Stimulated activated naive CD8-positive, alpha-beta T cell treated with anti-CD3 and anti-CD28 coated beads, Interleukin-15, amount 100 ng/mL, for 72 hours (primary cell): Measurements from ENCODE around the gene WEE1.
"Not testable (repeated sequence)": the region's sequence is repeated elsewhere in the genome, so short reads cannot be mapped to it uniquely, and the experiment has no call there.

Source experiments
- ATAC-seq: fragments of 150-1000 bp; cut with Tn5 transposase; 2 replicates; pipeline ENCODE4 v1.10.0; 2021; ENCODE audit warnings: mild to moderate bottlenecking, moderate library complexity
- DNase-seq, 2 donors: peaks; one replicate each; pipeline ENCODE4 v3.0.0; 2021 to 2022
- H3K27ac Mint-ChIP-seq, 2 donors: one replicate each; pipeline ENCODE4 v1.8.0; 2022; ENCODE audit warnings: mild to moderate bottlenecking in 2 of 2, mixed read lengths in 2 of 2, moderate library complexity in 2 of 2
- H3K27me3 Mint-ChIP-seq: one replicate; pipeline ENCODE4 v1.8.0; 2022; ENCODE audit warnings: mixed read lengths
- H3K4me1 Mint-ChIP-seq: one replicate; pipeline ENCODE4 v1.8.0; 2022; ENCODE audit warnings: mild to moderate bottlenecking, mixed read lengths
- H3K4me3 Mint-ChIP-seq, 2 donors: one replicate each; pipeline ENCODE4 v1.8.0; 2022; ENCODE audit warnings: mild to moderate bottlenecking in 2 of 2, mixed read lengths in 2 of 2, moderate library complexity in 1 of 2
- H3K9me3 Mint-ChIP-seq, 2 donors: one replicate each; pipeline ENCODE4 v1.8.0; 2022; ENCODE audit warnings: mixed read lengths in 2 of 2

WEE1 gene

GRCh38 chr11:9573052-9573774 lies at the start of gene WEE1:
Gene WEE1, plus strand, starts transcription at chr11:9573670. Its CDS starts 264 bp downstream, at chr11:9573934.
- ATAC-seq = peak; percentile 96
- peak within 1 kb of the TSS; percentile 93 to 96 for H3K4me3 Mint-ChIP-seq
- H3K27ac Mint-ChIP-seq = peak within 1 kb of the TSS; percentile 94 to 95
- no peaks in the 10 kb centered on the region for H3K9me3 Mint-ChIP-seq
- DNase-seq = peak; percentile 99
- H3K4me1 Mint-ChIP-seq = peaks cover 44% of the 10 kb centered on the region
- peaks cover 46% of the 10 kb centered on the region for H3K27me3 Mint-ChIP-seq

GRCh38 chr11:9524001-9524400 lies 49.5 kb upstream of the WEE1 start:
- ATAC-seq (no peak), DNase-seq (no peak)
- Mint-ChIP-seq H3K27ac (no peak overlapping the region), H3K4me1 (no peaks in the 10 kb centered on the region), H3K9me3 (no peaks in the 10 kb centered on the region), H3K4me3 (no peak overlapping the region), H3K27me3 (no peaks in the 10 kb centered on the region)

- ATAC-seq (no peak), DNase-seq (no peak)
- H3K9me3 Mint-ChIP-seq = no peaks in the 10 kb centered on the region
- no peak overlapping the region for H3K27ac Mint-ChIP-seq
- H3K27me3 Mint-ChIP-seq = no peaks in the 10 kb centered on the region
- H3K4me3 Mint-ChIP-seq = no peak overlapping the region
- no peaks in the 10 kb centered on the region for H3K4me1 Mint-ChIP-seq
These were observed 48.4 kb upstream of the WEE1 start for GRCh38 chr11:9525116-9525515.

GRCh38 chr11:9527481-9528135 lies 45.9 kb upstream of the WEE1 start:
- DNase-seq (no peak), ATAC-seq (no peak)
- Mint-ChIP-seq H3K27me3 (no peaks in the 10 kb centered on the region), H3K27ac (no peak overlapping the region), H3K4me1 (no peaks in the 10 kb centered on the region), H3K9me3 (no peaks in the 10 kb centered on the region), H3K4me3 (no peak overlapping the region)

- no peaks in the 10 kb centered on the region for H3K27me3 Mint-ChIP-seq
- no peak overlapping the region for H3K4me3 Mint-ChIP-seq
- DNase-seq (no peak), ATAC-seq (no peak)
- no peaks in the 10 kb centered on the region for H3K9me3 Mint-ChIP-seq
- H3K27ac Mint-ChIP-seq = no peak overlapping the region
- no peaks in the 10 kb centered on the region for H3K4me1 Mint-ChIP-seq
These were observed 45.4 kb upstream of the WEE1 start for GRCh38 chr11:9528136-9528501.

- no peak overlapping the region for H3K4me3 Mint-ChIP-seq
- DNase-seq (no peak), ATAC-seq (no peak)
- no peaks in the 10 kb centered on the region for H3K27me3 Mint-ChIP-seq
- H3K9me3 Mint-ChIP-seq = no peaks in the 10 kb centered on the region
- H3K4me1 Mint-ChIP-seq = no peaks in the 10 kb centered on the region
- H3K27ac Mint-ChIP-seq = no peak overlapping the region
These were observed 44.7 kb upstream of the WEE1 start for GRCh38 chr11:9528573-9529333.

- no peaks in the 10 kb centered on the region for H3K27me3 Mint-ChIP-seq
- no peaks in the 10 kb centered on the region for H3K9me3 Mint-ChIP-seq
- H3K4me3 Mint-ChIP-seq = no peak overlapping the region
- DNase-seq = no peak
- H3K4me1 Mint-ChIP-seq = no peaks in the 10 kb centered on the region
- no peak overlapping the region for H3K27ac Mint-ChIP-seq
- ATAC-seq = no peak
These were observed 44.2 kb upstream of the WEE1 start for GRCh38 chr11:9529334-9529650.

GRCh38 chr11:9530020-9530621 lies 43.3 kb upstream of the WEE1 start:
- no peak overlapping the region for H3K27ac Mint-ChIP-seq
- no peaks in the 10 kb centered on the region for H3K27me3 Mint-ChIP-seq
- DNase-seq = no peak
- H3K4me1 Mint-ChIP-seq = no peaks in the 10 kb centered on the region
- H3K9me3 Mint-ChIP-seq = no peaks in the 10 kb centered on the region
- H3K4me3 Mint-ChIP-seq = no peak overlapping the region
- no peak for ATAC-seq

GRCh38 chr11:9530901-9531625 lies 42.4 kb upstream of the WEE1 start:
- DNase-seq (no peak), ATAC-seq (no peak)
- no peaks in the 10 kb centered on the region for H3K4me1 Mint-ChIP-seq
- no peak overlapping the region for H3K27ac Mint-ChIP-seq
- H3K4me3 Mint-ChIP-seq = no peak overlapping the region
- no peaks in the 10 kb centered on the region for H3K27me3 Mint-ChIP-seq
- no peaks in the 10 kb centered on the region for H3K9me3 Mint-ChIP-seq

- no peak overlapping the region for H3K27ac Mint-ChIP-seq
- H3K4me1 Mint-ChIP-seq = no peaks in the 10 kb centered on the region
These were observed 40.4 kb upstream of the WEE1 start for GRCh38 chr11:9533058-9533457.

GRCh38 chr11:9533736-9534473 lies 39.6 kb upstream of the WEE1 start:
- Mint-ChIP-seq H3K27ac (no peak overlapping the region), H3K4me1 (no peaks in the 10 kb centered on the region), H3K4me3 (no peak overlapping the region), H3K9me3 (no peaks in the 10 kb centered on the region), H3K27me3 (no peaks in the 10 kb centered on the region)
- ATAC-seq = no peak
- no peak for DNase-seq

More at GRCh38 chr11:9533058-9533457, 40.4 kb upstream of the WEE1 start:
- DNase-seq (no peak), ATAC-seq (no peak)
- H3K9me3 Mint-ChIP-seq = no peaks in the 10 kb centered on the region
- no peaks in the 10 kb centered on the region for H3K27me3 Mint-ChIP-seq
- no peak overlapping the region for H3K4me3 Mint-ChIP-seq

- Mint-ChIP-seq H3K4me1 (no peaks in the 10 kb centered on the region), H3K9me3 (no peaks in the 10 kb centered on the region), H3K27ac (no peak overlapping the region), H3K4me3 (no peak overlapping the region), H3K27me3 (no peaks in the 10 kb centered on the region)
- peak; percentile 70 to 75 for DNase-seq
- peak; percentile 79 for ATAC-seq
These were observed 38.2 kb upstream of the WEE1 start for GRCh38 chr11:9535189-9535781.

- Mint-ChIP-seq H3K4me1 (no peaks in the 10 kb centered on the region), H3K27me3 (no peaks in the 10 kb centered on the region), H3K27ac (peak overlapping the region in 1 of 2 donors; percentile 86), H3K9me3 (no peaks in the 10 kb centered on the region), H3K4me3 (no peak overlapping the region)
- ATAC-seq (no peak), DNase-seq (no peak)
These were observed 34.9 kb upstream of the WEE1 start for GRCh38 chr11:9538548-9538947.

GRCh38 chr11:9549216-9549615 lies 24.3 kb upstream of the WEE1 start:
- not testable (repeated sequence) for DNase-seq, H3K4me3 Mint-ChIP-seq, H3K27me3 Mint-ChIP-seq, H3K4me1 Mint-ChIP-seq, H3K9me3 Mint-ChIP-seq, H3K27ac Mint-ChIP-seq, ATAC-seq
